ENCODE results near the gene OR7A10.

OR7A10 gene

DNA sequence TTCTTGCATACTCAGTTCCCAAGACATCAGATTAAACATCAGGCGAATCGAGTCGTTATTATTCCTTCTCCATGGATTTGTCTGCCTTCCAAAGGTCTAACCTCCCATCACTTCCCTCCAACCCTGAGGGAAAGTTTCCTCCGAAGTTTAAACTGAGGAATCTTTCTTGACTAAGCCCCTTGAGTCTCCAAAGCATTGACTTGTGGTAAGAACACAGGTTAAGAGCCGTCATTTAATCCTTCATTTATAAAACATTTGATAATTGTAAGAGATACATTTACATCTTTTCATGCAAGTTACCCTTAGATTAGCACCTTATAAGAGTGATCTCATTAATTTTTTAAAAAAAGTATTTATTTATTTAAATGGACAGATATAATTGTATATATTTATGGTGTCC lies at the start of gene OR7A10:
TSS of gene OR7A10 (minus strand) at position 101 of the 400 bp plus-strand sequence. CDS start 7,045 bp downstream, outside the sequence.
- DNase-seq, result no peak

DNA sequence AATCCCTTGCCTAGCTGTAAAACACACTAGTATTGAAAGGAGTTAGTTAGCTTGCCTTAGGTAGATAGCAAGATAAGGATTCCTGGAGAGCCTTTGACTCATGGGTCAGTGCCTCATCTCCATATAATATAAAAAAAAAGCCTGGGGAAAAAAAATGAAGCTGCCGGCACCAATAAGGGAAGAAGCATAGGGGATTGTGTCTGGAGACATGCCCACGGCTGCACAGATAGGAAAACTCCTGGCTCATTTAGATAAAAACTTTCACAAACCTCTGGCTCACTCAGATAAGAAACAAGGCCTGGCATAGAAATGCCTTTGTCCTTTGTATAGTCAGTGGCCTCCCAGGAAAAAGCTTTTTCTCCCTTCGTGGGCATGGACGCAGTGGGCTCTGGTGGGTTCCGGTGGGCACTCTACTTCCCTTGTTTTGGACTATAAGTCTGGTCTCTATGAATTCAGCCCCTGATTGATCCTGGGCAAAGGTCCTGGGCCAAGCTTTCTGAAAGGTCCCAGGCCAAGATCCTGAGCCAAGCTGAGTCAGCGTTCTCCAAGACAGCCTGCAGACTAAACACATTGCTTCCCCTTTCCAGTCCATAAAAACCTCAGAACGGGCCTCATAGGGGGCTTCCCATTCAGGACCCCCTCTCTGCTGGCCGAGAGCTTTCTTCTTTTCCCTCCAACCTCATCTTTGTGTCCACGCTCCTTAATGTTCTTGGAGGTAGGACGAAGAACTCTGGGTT lies 42.1 kb upstream of the OR7A10 start:
- no peak for DNase-seq

DNA sequence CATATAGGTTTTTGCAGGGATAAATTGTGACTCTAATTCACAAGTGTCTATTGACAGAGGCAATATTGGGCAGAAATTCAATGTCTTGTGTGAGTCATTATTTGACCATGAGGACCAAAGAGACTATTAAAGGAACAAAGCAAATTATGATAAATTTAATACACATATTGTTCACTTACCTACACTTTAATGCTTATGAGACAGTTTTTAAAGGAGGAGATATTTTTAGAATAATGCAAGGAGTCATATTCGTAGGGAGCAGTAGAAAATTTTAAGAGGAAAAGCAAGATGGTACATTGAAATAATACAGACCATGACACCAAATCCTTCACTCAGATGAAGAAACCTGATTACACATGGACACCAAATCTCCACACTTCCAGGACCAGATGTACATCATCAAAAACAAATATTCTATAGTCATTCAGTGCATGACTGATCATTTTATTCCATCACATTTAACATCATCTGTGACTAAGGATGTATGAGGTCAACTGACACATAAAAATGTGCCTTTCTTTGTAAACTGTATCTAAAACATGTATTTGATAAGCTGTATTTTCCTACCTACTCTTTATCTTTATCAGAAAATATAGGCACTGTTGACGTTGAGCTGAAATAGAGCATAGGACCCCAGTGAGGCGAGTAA lies 41.4 kb upstream of the OR7A10 start:
- DNase-seq, result no peak

DNA sequence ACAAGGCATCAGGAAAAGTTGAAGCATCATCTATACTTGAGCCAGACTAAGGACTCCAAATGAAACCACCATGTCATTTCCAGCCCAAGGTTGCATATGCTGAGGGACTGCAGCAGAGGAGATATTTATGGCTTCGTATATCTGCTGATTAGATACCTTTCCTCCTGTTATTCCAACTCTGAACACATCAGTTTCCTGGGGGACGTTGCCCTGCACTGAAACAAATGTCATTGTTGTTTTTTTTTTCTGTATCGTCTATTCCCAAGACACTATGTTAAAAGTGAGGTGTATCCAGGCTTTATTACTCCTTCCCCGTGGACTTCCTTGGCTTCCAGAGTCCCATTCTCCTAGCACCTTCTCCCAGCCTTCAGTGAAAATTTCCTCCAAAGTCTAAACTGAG lies 37.3 kb upstream of the OR7A10 start, which contains the start of gene OR7A17:
TSS of gene OR7A17 (minus strand) at position 101 of the 400 bp plus-strand sequence. CDS start 4,777 bp downstream, outside the sequence.
- no peak for DNase-seq

DNA sequence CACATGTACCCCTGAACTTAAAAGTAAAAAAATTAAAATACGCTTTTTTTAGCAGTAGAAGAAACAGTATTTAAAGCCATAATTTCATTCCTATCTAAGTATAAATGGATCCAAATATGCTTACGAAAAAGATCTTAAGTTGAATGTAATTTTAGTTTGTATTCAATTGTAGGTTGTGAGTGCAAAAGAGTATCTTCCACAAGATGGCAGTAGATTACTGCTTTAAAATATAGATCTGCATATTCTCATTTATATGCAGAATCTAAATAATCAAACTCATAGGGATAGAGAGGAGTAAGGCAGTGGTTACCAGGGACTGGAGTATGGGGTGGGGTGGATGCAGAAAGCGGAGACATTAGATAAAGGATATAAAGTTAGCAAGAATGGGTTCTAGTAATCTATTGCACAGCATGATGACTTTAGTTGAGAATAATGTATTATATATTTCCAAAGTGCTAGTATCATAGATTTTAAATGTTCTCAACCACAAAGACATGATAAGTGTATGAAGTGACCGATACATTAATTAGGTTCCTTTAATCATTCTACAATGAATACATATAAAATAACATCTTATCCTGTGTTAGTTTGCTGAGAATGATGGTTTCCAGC lies 23.0 kb upstream of the OR7A10 start:
- DNase-seq, result no peak

DNA sequence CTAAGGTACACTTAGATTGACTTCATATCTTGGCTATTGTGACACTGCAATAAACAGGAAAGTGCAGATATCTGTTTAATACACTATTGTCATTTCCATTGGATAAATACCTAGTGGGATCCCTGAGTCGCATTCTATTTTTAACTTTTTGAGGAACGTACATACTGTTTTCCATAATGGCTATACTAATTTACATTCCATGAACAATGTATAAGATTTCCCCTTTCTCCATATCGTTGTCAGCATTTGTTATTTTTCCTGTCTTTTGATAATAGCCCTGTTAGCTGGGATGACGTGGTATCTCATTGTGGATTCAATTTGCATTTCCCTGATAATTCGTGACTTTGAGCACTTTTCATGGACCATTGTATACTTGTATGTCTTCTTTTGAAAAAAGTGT lies 19.8 kb upstream of the OR7A10 start:
- no peak for DNase-seq

DNA sequence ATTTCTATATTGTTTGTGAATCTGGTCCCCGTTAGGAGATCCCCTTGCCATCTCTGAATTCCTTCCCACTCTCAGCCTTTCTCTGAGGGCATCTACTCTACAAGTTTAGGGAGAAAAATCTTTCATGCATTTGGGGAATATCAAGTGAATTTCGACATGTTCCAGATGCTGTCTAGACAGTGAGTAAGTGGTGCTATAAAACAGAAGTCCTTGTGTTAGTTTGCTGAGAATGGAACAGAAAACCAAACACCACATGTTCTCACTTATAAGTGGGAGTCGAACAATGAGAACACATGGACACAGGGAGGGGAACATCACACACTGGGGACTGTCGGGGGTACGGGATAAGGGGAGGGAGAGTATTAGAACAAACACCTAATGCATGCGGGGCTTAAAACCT lies 5.1 kb downstream of the OR7A10 start:
- no peak for DNase-seq

DNA sequence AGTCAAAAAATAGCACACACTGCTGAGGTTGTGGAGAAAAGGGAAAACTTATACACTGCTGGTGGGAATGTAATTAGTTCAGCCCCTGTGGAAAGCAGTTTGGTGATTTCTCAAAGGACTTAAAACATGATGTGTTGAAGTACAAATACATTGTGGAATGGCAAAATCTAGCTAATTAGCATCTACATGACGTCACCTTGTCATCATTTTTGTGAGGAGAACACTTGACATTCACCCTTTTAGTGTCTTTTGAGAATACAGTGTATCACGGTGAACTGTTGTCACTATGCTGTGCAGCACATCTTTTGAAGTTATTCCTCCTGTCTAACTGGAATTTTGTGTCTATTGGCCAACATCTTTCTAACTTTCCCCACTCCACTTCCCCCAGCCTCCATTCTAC lies 5.6 kb downstream of the OR7A10 start:
- no peak for DNase-seq

DNA sequence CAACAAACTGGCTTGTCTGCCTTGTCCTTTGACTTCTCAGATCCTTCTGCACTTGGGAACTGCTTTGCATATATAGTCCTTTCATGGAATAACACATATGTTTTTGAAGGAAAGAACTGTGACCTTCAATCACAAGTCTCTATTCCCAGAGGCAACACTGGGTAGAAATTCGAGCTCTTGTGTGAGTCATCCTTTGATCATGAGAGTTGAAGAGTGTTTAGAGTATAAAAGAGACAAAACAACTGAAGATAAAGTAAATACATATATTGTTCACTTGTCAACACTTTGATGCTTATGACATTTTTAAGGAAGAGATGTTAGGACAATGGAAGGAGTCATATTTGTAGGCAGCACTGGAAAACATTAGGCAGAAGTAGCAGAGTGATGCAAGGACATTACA lies 8.5 kb downstream of the OR7A10 start:
- DNase-seq, result no peak

DNA sequence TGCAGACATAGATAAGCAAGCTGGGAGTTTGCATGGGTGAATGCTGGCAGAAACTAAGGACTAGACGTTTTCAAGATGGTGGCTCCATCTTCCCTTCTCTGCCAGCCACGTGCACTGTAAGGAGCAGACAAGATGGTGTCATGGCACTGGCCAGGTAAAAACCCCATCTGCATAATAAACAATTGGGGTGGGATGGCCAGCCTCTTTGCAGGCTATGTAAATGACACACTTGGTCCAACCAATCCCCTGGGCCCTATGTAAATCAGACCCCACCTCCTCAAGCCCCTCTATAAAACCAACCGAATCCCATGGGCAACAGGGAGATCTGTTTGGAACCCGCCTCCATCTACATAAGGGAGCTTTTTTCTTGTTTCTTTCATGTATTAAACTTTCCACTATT lies 11.3 kb downstream of the OR7A10 start:
- no peak for DNase-seq

DNA sequence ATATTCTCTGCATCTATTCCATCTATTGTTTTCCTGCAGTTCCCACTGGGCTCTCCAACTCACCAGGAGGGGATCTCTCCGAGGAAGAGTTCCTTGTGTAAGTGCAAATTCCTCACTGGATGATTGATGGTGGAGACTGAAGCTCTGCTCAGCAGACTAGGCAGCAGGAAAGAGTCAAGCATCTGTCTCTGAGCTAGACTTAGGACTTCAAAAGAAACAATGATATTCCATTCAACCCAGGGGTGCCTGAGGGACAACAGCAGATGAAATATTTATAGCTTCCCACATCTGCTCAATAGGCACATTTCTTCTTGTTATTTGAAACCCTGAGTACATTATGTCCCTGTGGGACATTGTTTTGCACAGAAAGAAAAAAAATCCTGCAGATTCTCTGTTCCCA lies 13.7 kb downstream of the OR7A10 start, which contains the start of the genes OR7A5 and OR7C1:
TSS of gene OR7A5 (minus strand) at position 175 of the 400 bp plus-strand sequence. CDS start 6,944 bp downstream, outside the sequence.
TSS of gene OR7C1 (minus strand) at position 175 of the 400 bp plus-strand sequence. CDS start 35,049 bp downstream, outside the sequence.
- DNase-seq, result no peak

DNA sequence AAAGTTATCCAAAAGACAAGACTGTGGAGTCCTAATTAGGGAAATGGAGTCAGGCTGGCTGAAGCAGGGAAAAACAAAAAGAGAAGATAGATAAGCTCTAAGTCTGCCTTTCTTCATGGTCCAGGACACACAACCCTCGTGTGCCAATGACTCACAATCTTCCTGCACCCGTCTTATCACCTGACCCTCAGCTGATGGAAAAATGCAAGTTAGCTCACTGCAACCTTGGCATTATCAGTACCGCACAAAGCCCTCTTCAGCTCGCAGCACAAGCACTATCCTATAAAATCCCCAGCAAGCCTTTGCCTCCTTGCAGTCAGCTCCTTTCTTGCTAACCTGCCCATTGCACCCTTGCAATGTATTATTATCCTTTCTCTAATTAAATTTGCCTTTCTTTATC lies 18.0 kb downstream of the OR7A10 start:
- no peak for DNase-seq

DNA sequence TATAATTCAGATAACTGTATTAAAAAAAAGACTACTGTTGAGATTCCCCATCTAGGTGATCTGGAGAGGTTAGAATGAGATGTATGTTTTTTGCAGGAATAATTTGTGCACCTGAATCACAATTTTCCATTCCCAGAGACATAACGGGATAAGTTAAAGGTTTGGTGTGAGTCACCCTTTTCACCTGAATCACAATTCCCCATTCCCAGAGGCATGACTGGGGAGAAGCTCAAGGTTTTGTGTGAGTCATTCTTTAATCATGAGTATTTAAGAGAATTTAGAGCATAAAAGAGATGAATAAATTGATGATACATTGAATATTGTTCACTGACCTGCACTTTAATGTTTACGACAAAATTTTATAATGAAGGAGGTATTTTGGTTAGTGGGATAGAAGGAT lies 22.7 kb downstream of the OR7A10 start:
- no peak for DNase-seq

DNA sequence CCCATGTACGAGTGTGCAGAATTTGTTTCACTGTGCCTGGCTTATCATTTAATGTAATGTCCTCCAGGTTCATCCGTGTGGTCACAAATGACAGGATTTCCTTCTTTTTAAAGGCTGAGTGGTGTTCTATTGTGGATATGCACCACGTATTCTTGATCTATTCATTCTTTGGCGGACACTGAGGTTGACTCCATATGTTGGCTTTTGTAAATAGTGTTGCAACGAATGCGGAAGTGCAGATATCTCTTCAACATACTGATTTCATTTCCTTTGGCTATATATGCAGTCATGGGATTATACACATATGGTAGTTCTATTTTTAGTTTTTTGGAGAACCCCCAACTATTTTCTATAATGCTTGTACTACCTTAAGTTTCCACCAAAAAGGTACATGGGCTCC lies 26.8 kb downstream of the OR7A10 start:
- no peak for DNase-seq

DNA sequence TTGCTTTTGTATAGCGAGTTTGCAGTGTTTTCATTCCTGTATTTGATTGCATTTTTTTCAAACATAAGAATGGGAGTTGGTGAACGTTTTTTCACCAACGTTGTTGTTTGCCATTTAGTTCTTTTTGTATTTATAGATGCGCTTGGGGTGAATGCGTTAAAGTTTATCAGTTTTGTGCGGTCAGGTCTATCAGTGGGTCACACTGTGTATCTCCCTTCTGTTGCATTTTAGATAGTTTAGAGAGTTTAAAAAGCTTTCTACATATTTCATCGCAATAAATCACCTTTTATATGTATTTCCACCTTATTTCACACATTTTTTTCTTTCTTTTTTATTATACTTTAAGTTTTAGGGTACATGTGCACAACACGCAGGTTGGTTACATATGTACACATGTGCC lies 30.1 kb downstream of the OR7A10 start:
- no peak for DNase-seq

DNA sequence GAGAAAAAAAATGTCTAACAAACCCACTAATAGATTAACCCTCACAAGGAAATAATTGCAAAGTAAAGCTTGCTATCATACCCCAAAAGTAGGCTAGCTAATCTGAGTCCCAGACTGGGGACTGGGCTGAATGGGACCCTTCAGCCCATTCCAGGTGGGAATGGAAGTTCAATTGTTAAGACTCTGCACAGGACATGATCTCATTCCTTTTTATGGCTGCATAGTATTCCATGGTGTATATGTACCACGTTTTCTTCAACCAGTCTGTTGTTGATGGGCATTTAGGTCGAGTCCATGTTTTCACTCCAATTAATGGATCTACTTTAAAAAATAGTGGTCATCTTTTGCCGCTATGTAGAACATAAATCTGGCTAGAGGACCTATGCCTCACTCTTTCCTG lies 31.7 kb downstream of the OR7A10 start:
- no peak for DNase-seq

DNA sequence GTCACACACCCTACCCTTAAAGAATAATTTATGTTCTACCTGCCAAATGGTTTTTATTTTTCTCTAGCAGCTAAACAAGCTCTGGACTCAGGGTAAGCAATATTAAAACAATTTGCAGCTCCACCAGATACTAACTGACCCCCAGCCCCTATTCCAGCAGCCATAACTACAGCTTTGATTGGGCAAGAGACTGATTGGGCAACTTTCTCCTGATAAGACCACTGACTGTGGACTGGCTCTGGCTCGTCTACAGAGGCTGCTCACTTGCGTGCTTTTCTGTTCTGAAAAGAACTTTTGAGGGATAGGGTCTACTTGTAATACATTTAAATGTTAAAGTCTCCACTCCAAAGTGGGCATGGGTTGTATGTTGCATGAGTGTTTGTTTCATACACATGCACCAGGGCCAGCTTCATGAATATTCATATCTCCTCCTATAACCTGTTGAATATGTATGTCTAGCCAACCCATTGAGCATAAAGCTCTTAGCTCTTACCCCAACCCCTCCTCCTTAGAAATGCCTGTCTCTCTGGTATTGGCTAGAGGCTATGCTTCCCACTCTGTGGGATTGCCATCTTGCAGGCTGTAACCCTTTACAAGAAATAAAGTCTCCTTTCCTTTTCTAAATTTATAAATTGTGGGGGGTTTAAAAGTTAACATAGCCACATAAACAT lies 33.6 kb downstream of the OR7A10 start:
- DNase-seq, result no peak

DNA sequence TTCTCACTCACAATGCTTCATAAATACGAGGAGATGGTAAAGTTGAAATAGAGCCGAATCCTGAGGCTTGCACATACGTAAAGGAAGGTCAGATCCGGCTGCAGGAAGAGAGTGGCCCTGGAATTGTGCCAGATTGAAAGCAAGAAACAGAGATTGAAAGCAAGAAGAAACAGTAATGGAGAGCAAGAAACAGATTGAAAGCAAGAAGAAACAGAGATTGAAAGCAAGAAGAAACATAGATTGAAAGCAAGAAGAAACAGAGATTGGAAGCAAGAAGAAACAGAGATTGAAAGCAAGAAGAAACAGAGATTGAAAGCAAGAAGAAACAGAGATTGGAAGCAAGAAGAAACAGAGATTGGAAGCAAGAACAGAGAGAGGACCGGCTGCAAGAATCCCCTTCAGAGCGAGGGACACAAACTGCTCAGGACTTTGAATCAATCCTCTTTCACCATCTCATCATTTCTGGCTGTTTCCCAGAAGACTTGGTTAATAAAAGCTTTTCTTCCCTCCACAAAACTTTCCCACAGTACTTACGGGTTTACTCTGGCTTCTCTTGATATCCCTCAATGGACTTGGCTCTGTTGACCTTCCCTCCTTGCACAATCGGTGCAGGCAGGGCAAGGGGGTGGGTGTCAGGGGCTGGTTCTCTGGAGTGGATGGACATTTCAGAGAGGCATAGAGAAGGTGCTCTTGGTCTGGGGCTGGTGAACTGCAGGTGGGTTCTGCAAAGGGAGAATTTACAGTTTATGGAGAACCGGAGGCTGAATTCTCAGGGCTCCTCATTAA lies 39.3 kb downstream of the OR7A10 start:
- DNase-seq, result no peak

DNA sequence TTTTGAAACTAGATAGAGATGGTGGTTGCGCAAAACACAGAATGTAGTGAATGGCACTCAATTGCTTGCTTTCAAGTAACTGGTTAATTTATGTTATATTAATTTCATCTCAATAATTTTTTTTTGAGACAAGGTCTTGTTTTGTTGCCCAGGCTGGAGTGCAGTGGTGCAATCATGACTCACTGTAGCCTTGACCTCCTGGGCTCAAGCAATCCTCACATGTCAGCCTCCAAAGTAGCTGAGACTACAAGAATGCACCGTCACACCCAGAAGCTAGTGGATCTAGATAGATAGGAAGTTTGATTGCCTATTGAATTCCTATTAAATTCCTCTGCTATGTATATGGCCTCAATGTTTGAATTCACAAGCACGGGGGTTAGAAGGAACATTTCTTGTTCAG lies 44.0 kb downstream of the OR7A10 start:
- no peak for DNase-seq

DNA sequence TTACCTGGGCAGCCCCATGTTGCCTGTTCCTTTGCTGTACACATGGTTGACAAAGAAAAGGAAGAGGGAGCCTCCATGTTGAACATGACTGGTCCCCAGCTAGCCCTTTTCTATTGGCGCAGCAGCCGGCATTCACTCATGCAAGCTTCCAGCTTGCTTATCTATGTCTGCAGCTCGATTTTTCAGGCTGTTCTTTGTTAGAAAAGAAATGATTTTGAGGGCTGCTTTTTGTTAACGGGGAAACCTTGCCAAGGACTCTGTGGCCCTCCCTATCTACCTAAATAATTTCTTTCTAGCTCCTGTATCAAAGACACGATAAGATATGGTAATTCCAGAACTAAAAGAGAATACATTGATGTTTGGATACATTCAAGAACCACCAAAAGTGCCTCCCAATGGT lies 50.0 kb downstream of the OR7A10 start:
- DNase-seq, result no peak

DNA sequence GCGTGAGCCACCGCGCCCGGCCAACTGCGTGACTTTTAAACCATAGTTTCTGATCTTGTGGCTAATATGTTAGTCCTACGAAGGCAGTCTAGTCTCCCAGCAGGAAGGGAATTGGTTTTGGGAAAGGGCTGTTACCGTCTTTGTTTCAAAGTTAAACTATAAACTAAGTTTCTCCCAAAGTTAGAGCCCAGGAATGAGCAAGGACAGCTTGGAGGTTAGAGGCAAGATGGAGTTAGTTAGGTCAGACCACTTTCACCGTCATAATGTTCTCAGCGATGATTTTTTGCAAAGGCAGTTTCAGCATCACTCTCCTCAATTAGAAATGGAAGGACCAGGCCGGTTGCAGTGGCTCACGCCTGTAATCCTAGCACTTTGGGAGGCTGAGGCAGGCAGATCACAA lies 52.7 kb downstream of the OR7A10 start:
- DNase-seq, result no peak

DNA sequence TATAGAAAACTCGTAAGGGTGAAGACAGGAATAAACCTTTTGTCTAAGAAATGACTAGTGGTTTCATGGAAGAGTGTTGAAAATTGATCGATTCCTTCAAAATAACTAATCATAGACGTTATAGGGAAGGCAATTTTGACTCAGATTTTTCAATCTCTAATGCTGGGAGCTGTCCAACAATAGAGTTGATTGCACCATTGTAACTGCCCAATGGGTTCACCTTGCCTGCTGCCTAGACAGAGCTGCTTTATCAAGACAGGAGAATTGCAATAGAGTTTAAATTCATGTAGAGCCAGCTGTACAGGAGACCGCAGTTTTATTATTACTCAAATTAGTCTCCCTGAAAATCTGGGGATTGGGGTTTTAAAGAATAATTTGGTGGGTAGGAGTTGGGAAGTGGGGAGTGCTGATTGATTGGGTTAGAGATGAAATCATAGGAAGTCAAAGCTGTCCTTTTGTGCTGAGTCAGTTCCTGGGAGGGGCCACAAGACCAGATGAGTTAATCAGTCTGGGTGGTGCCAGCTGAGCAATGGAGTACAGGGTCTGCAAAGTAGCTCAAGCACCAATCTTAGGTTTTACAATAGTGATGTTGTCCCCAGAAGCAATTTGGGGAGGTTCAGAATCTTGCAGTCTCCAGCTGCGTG lies 53.5 kb downstream of the OR7A10 start:
- DNase-seq, result no peak
